ENCODE measurements around the gene RGS7.
"Not testable (repeated sequence)": the region's sequence is repeated elsewhere in the genome, so short reads cannot be mapped to it uniquely, and the experiment has no call there.

The RGS7 gene

DNA sequence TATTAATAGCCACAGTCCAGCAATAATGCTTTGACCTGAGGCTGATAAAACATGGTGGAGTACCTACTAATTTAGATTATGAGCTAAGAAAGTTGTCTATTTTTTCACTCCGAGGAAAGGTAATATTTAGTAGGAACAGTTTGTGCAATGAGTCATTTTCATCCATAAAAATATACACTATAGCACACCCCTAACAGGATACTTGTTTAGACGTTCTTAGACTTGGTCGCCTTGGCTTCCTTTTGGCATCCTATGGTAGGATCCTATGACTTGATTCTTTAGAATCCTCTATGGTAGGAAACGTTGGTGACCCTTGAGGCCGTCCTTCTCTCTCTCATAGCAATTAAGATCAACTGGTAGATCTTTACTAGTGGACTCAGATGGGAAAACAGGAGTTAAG, 81.8 kb downstream of the RGS7 start:
- in situ Hi-C loops (cut with HindIII; ENCODE audit: low sequenced_read_pairs), result no loop called here

DNA sequence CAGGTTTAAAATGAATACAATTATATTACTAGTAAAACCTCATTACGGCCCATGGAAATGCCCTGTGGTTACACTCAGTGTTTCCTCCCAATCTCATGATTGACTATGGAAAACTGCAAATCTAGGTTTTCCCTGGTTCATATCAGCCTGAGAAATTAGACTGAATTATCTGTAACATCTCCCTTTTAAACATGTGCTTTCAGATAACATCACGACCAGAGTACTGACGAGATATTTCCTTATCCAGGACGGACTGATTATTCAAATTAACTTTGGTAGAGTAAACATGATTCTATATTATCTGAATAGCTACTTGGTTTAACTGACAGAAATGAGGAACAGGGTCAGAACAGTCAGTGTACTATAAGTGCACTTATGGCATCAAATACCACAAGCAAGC, 82.3 kb downstream of the RGS7 start:
- in situ Hi-C loops (cut with HindIII; ENCODE audit: low sequenced_read_pairs), result no loop called here

DNA sequence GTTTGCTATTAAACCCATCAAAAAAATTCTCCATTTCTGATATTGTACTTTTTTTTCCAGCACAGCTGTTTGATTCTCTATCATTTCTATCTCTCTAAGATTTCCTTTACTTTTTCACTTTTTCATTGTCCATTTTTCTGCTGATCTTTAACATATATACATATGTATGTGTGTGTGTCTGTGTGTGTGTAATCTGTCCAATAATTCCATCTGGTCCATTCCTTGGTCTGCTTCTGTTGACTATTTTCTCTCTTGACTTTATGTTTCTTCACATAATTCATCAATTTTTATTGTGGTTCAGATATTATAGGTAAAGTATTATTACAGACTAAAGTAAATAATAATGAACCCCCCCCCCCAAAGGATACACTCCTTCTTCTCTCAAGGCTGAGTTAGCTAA, 84.2 kb downstream of the RGS7 start:
- in situ Hi-C loops (cut with HindIII; ENCODE audit: low sequenced_read_pairs), result no loop called here

GRCh38 chr1:241271427-241271826, 85.6 kb downstream of the RGS7 start:
- in situ Hi-C loops (cut with HindIII; ENCODE audit: low sequenced_read_pairs), result no loop called here

GRCh38 chr1:241270016-241270415, 87.0 kb downstream of the RGS7 start:
- in situ Hi-C loops (cut with HindIII; ENCODE audit: low sequenced_read_pairs), result no loop called here

DNA sequence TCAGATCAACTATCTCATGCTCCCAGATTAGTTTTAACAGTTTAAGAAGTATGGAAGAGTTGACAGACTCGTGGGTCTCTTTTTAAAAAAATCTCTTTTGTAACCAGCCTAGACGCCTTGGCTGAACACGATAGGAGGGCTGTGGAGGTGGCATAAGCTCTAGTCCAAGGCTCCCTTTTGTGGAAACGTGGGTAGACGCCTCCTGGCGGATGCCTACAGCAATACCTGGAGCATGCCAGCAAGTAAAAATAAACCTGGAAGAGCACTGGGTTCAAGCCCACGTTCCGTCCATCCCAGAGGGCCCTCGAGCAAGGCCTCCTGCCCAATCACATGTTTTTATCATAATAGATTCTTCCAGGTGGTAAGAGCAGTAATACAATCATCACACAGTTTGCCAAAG, 87.9 kb downstream of the RGS7 start:
- in situ Hi-C loops (cut with HindIII; ENCODE audit: low sequenced_read_pairs), result no loop called here

DNA sequence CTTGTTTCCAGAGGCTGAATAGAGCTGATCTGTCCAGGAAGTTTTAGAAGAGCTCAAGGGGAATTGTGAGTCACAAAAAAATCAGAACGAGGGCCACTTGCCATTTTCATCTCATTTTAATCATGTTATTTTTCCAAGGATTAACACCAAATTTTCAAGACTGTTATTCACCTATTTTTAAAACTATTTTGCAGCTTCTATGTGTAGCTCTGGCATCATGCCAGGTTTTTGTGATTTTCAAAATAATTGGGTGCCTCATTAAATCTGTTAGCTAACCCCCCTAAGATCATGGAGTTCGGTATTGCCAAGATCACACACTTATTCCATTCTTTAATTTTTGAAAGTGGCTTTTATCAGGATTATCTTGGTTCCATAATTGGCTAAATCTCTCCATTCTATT, 90.9 kb downstream of the RGS7 start:
- in situ Hi-C loops (cut with HindIII; ENCODE audit: low sequenced_read_pairs), result no loop called here

- in situ Hi-C loops (cut with HindIII; ENCODE audit: low sequenced_read_pairs), result no loop called here
These were observed 91.6 kb downstream of the RGS7 start for GRCh38 chr1:241265428-241265827.

GRCh38 chr1:241263346-241263745, 93.7 kb downstream of the RGS7 start:
- in situ Hi-C loops (cut with HindIII; ENCODE audit: low sequenced_read_pairs), result no loop called here

GRCh38 chr1:241253471-241253870, 103.5 kb downstream of the RGS7 start:
- in situ Hi-C loops (cut with HindIII; ENCODE audit: low sequenced_read_pairs), result no loop called here

GRCh38 chr1:241250465-241250864, 106.5 kb downstream of the RGS7 start:
- in situ Hi-C loops (cut with HindIII; ENCODE audit: low sequenced_read_pairs), result no loop called here

- in situ Hi-C loops (cut with HindIII; ENCODE audit: low sequenced_read_pairs), result no loop called here
These were observed 116.9 kb downstream of the RGS7 start for GRCh38 chr1:241240069-241240468.

GRCh38 chr1:241237873-241238272, 119.1 kb downstream of the RGS7 start:
- in situ Hi-C loops (cut with HindIII; ENCODE audit: low sequenced_read_pairs), result no loop called here

DNA sequence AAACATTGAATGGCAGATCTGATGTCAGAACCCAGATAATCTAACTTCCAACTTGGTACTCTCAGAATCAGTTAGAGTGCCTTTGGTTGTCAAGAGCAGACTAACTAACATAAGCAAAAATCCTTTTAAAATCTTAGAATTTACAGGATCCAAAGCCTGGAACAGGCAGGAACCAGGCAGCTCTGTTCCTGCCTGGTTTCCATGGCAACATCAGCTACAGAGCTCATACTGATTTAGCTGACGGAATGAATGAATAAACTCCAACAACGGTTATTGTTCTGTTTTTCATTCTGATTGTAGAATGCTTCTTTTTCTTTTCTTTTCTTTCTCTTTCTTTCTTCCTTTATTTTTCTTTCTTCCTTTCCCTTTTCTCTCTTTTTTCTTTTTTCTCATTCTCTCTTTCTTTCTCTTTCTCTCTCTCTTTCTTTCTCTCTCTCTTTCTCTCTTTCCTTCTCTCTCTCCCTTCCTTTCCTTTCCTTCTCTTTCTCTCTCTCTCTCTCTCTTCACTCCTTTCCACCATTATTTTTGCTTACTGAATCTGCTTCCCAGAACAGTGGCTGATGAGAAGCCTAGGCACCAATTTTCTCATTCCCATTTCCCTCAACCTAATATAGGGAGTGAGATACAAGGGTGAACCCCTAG, 121.6 kb downstream of the RGS7 start:
- in situ Hi-C loops (cut with HindIII; ENCODE audit: low sequenced_read_pairs), result no loop called here

- in situ Hi-C loops (cut with HindIII; ENCODE audit: low sequenced_read_pairs), result no loop called here
These were observed 127.3 kb downstream of the RGS7 start for GRCh38 chr1:241229711-241230110.

- in situ Hi-C loops (cut with HindIII; ENCODE audit: low sequenced_read_pairs), result no loop called here
These were observed 127.8 kb downstream of the RGS7 start for GRCh38 chr1:241229216-241229615.

GRCh38 chr1:241228339-241228738, 128.7 kb downstream of the RGS7 start:
- in situ Hi-C loops (cut with HindIII; ENCODE audit: low sequenced_read_pairs), result no loop called here

DNA sequence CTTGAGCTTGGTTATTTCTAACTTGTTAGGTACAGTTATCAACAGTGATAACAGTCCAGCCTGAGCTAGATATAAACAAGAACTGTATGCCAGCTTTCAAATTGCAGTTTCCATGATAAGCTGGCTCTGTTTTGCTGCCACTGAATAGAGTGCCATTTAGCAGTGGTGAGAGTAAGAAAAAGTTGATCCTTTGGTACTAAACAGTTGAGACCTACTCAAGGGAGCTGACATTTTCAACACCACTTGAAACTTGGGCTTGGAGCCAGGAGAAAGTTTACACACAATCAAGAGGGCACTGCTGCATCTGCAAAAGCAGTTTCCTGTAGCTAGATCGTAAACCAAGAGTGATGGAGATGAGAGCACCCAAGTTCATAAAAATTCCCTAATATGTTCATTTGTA, 131.3 kb downstream of the RGS7 start:
- in situ Hi-C loops (cut with HindIII; ENCODE audit: low sequenced_read_pairs), result no loop called here

GRCh38 chr1:241224189-241224588, 132.8 kb downstream of the RGS7 start:
- in situ Hi-C loops (cut with HindIII; ENCODE audit: low sequenced_read_pairs), result not testable (repeated sequence)

DNA sequence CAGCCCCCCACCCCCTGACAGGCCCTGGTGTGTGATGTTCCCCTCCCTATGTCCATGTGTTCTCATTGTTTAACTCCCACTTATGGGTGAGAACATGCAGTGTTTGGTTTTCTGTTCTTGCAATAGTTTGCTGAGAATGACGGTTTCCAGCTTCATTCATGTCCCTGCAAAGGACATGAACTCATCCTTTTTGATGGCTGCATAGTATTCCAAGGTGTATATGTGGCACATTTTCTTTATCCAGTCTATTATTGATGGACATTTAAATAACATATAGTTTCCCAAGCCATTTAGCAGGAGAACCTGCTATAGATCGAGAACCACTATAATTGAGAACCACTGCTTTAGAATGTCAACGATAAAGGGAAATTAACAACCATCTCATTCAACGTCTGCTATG, 134.2 kb downstream of the RGS7 start:
- in situ Hi-C loops (cut with HindIII; ENCODE audit: low sequenced_read_pairs), result not testable (repeated sequence)

DNA sequence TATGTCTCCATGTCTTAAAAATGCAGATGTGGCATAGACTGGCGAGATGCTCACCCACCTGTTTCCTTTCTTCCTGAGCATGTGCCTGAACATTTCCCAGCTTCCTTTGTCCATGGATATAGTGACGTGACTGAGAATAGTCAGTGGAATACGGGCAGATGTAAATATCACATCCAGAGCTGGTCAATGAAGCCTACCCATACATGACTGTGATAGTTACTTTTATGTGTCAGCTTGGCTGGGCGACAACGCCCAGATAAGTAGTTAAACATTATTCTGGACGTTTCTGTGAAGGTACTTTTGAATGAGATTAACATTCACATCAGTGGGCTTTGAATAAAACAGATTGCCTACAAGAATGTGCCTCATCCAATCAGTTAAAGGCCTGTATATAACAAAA, 135.7 kb downstream of the RGS7 start:
- in situ Hi-C loops (cut with HindIII; ENCODE audit: low sequenced_read_pairs), result no loop called here

- in situ Hi-C loops (cut with HindIII; ENCODE audit: low sequenced_read_pairs), result not testable (repeated sequence)
These were observed 136.1 kb downstream of the RGS7 start for GRCh38 chr1:241220913-241221312.

DNA sequence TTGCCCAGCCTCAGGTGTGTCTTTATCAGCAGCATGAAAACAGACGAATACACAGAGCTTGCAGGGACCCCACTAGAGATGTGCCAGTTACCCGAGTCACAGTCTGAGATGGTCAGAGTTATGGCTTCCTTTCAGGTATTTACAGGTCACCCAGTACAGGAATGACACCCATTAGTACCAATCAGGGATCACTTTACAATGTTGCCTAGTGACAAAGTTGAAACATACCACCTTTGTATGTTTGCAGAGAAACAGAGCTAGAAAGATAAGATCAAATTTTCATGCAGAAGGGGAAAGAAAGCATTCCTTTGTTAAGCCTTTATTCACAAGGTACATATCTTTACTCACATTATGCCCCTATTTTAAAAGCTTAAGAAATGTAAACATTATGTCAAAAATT, 137.6 kb downstream of the RGS7 start:
- in situ Hi-C loops (cut with HindIII; ENCODE audit: low sequenced_read_pairs), result no loop called here

Measured in endothelial cell of hepatic sinusoid (primary cell).